HG02798 (cell line): ENCODE measurements around the gene PPP2R3C.
A peak's percentile ranks its signal among the peaks of the same experiment; 100 is the strongest.
"Not testable (repeated sequence)": the region's sequence is repeated elsewhere in the genome, so short reads cannot be mapped to it uniquely, and the experiment has no call there.

ENCODE experiments used
- ATAC-seq: cut with Tn5 transposase; IDR thresholded peaks from one replicate; pipeline ENCODE4 v1.9.1; 2021; ENCODE audit warnings: mild to moderate bottlenecking; ENCODE audit not compliant: unreplicated experiment, poor library complexity

PPP2R3C gene

GRCh38 chr14:35068238-35069012, 53.4 kb downstream of the PPP2R3C start:
- no peak for ATAC-seq

GRCh38 chr14:35065731-35066130, 56.1 kb downstream of the PPP2R3C start:
- not testable (repeated sequence) for ATAC-seq

GRCh38 chr14:35061113-35061791, 60.5 kb downstream of the PPP2R3C start:
- ATAC-seq, result not testable (repeated sequence)

- no peak for ATAC-seq
Measured at GRCh38 chr14:35052637-35053036, 69.2 kb downstream of the PPP2R3C start.

- ATAC-seq, result no peak
Measured at GRCh38 chr14:35051796-35052195, 70.0 kb downstream of the PPP2R3C start.

- no peak for ATAC-seq
Measured at GRCh38 chr14:35050652-35051051, 71.1 kb downstream of the PPP2R3C start.

- ATAC-seq, result no peak
Measured at GRCh38 chr14:35047976-35048513, 73.7 kb downstream of the PPP2R3C start.

- ATAC-seq, result peak; percentile 20
Measured at GRCh38 chr14:35046751-35047536, 74.8 kb downstream of the PPP2R3C start.

GRCh38 chr14:35046048-35046750, 75.6 kb downstream of the PPP2R3C start, which contains the start of gene FAM177A1:
TSS of gene FAM177A1 (plus strand) at chr14:35046272. CDS start at chr14:35046464, 192 bp downstream.
- ATAC-seq, result peak; percentile 96

- ATAC-seq, result no peak
Measured at GRCh38 chr14:35045798-35046047, 76.1 kb downstream of the PPP2R3C start.

- ATAC-seq, result no peak
Measured at GRCh38 chr14:35044939-35045797, 76.6 kb downstream of the PPP2R3C start.

- ATAC-seq, result no peak
Measured at GRCh38 chr14:35043046-35043445, 78.7 kb downstream of the PPP2R3C start.

- no peak for ATAC-seq
Measured at GRCh38 chr14:35042632-35043031, 79.2 kb downstream of the PPP2R3C start.

- ATAC-seq, result not testable (repeated sequence)
Measured at GRCh38 chr14:35038312-35038711, 83.5 kb downstream of the PPP2R3C start.
